Amniotic epithelial cell (primary cell): Measurements from ENCODE around the gene TMEM132E.

Source experiments
- DNase-seq: peaks from one replicate; pipeline ENCODE4 v3.0.0-alpha.2; 2010; ENCODE audit warnings: low read depth

The TMEM132E gene

GRCh38 chr17:34634551-34635160 is 55.3 kb downstream of the TMEM132E start:
- no peak for DNase-seq

GRCh38 chr17:34635876-34636275 is 56.5 kb downstream of the TMEM132E start:
- DNase-seq, result no peak

GRCh38 chr17:34637041-34637547 is 57.7 kb downstream of the TMEM132E start:
- no peak for DNase-seq

GRCh38 chr17:34637548-34638525 is 58.5 kb downstream of the TMEM132E start:
- DNase-seq, result peak; percentile 27

- DNase-seq, result no peak
Observed at GRCh38 chr17:34638526-34639260, 59.3 kb downstream of the TMEM132E start.

GRCh38 chr17:34639706-34640425 is 60.5 kb downstream of the TMEM132E start:
- no peak for DNase-seq

GRCh38 chr17:34641368-34641767 is 62.0 kb downstream of the TMEM132E start:
- DNase-seq, result no peak

GRCh38 chr17:34644941-34645550 is 65.7 kb downstream of the TMEM132E start:
- DNase-seq, result no peak

- DNase-seq, result no peak
Observed at GRCh38 chr17:34645594-34645993, 66.2 kb downstream of the TMEM132E start.

- DNase-seq, result no peak
Observed at GRCh38 chr17:34647511-34647910, 68.1 kb downstream of the TMEM132E start.

GRCh38 chr17:34650051-34650750 is 70.8 kb downstream of the TMEM132E start:
- DNase-seq, result no peak

- DNase-seq, result no peak
Observed at GRCh38 chr17:34651402-34651811, 72.0 kb downstream of the TMEM132E start.

- DNase-seq, result no peak
Observed at GRCh38 chr17:34652021-34652555, 72.7 kb downstream of the TMEM132E start.

GRCh38 chr17:34653511-34653910 is 74.1 kb downstream of the TMEM132E start:
- DNase-seq, result no peak

GRCh38 chr17:34654276-34654880 is 75.0 kb downstream of the TMEM132E start:
- DNase-seq, result no peak

- no peak for DNase-seq
Observed at GRCh38 chr17:34654881-34655276, 75.5 kb downstream of the TMEM132E start.

GRCh38 chr17:34656801-34657200 is 77.4 kb downstream of the TMEM132E start:
- no peak for DNase-seq

GRCh38 chr17:34658811-34659560 is 79.6 kb downstream of the TMEM132E start:
- DNase-seq, result no peak

- DNase-seq, result no peak
Observed at GRCh38 chr17:34663714-34664113, 84.3 kb downstream of the TMEM132E start.
